Measurements from ENCODE around the gene BSN. TPM values are rescaled to one million over a fixed set of nuclear protein-coding genes. Genes with fewer than 3 reads are reported as not detected.

Gene BSN
- total RNA-seq, 2 experiments from 2014 or later, result 0.03 to 0.27 TPM

DNA sequence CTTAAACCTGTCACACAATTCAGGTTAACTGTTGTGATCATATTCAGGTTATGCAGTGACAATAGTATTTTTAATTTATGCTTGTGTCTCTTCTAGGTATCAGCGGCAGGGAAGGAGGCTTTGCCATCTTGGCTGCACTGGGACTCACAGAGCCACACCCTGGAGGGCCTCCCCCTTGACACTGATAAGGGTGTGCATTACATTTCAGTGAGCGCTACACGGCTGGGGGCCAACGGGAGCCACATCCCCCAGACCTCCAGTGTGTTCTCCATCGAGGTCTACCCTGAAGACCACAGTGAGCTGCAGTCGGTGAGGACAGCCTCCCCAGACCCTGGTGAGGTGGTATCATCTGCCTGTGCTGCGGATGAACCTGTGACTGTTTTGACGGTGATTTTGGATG, 23.6 kb upstream of the BSN start:
- intact Hi-C loops (cut with micrococcal nuclease; ENCODE audit: unreplicated experiment), result no loop called here
- Histone ChIP-seq H3K9me3 (ENCODE audit: low read length) (no peaks in the 10 kb centered on the region), H3K36me3 (ENCODE audit: insufficient read depth, low read length) (peaks cover 23% of the 10 kb centered on the region), H3K4me1 (ENCODE audit: insufficient read depth, low read length, poor library complexity, severe bottlenecking) (no peaks in the 10 kb centered on the region), H4K20me1 (ENCODE audit: insufficient read depth, low read length) (no peaks in the 10 kb centered on the region), H3K27ac (ENCODE audit: low read depth, low read length, poor library complexity, severe bottlenecking) (no peak overlapping the region), H3K9me2 (ENCODE audit: insufficient read depth, low read length) (no peaks in the 10 kb centered on the region), H3K4me3 (ENCODE audit: low read depth, low read length, poor library complexity, severe bottlenecking) (no peak overlapping the region), H2AFZ (ENCODE audit: low read length) (no peak overlapping the region), H3K4me2 (ENCODE audit: low read length) (no peak overlapping the region), H3K79me2 (ENCODE audit: insufficient read depth, low read depth, low read length) (no peaks in the 10 kb centered on the region)
- TF ChIP-seq EZH2phosphoT487 (IDR thresholded peaks at IDR 0.05; ENCODE audit: borderline replicate concordance, low read depth, low read length), result no peak
- no peak for TF ChIP-seq CTCF (conservative IDR thresholded peaks at IDR 0.05; ENCODE audit: low read length)
- POLR2A ChIA-PET, result no interaction called here
- BruUV-seq (replicated peaks), result no TSS peak
- no peak for DNase-seq (ENCODE audit: low spot score)
- CTCF ChIA-PET (ENCODE audit: unreplicated experiment), result no interaction called here

DNA sequence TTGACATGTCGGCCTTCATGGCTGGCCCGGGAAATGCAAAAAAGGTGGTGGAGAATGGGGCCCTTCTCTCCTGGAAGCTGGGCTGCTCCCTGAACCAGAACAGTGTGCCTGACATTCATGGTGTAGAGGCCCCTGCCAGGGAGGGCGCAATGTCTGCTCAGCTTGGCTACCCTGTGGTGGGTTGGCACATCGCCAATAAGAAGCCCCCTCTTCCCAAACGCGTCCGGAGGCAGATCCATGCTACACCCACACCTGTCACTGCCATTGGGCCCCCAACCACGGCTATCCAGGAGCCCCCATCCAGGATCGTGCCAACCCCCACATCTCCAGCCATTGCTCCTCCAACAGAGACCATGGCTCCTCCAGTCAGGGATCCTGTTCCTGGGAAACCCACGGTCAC, 23.1 kb upstream of the BSN start:
- no peaks in the 10 kb centered on the region for H3K79me2 ChIP-seq (ENCODE audit: insufficient read depth, low read depth, low read length)
- no peaks in the 10 kb centered on the region for H3K4me1 ChIP-seq (ENCODE audit: insufficient read depth, low read length, poor library complexity, severe bottlenecking)
- H3K9me2 ChIP-seq (ENCODE audit: insufficient read depth, low read length), result no peaks in the 10 kb centered on the region
- no TSS peak for BruUV-seq (replicated peaks)
- H3K36me3 ChIP-seq (ENCODE audit: insufficient read depth, low read length), result peaks cover 23% of the 10 kb centered on the region
- ChIA-PET POLR2A (no interaction called here), CTCF (ENCODE audit: unreplicated experiment) (no interaction called here)
- no peaks in the 10 kb centered on the region for H3K9me3 ChIP-seq (ENCODE audit: low read length)
- H3K4me3 ChIP-seq (ENCODE audit: low read depth, low read length, poor library complexity, severe bottlenecking), result no peak overlapping the region
- no peaks in the 10 kb centered on the region for H4K20me1 ChIP-seq (ENCODE audit: insufficient read depth, low read length)
- no peak overlapping the region for H3K4me2 ChIP-seq (ENCODE audit: low read length)
- H2AFZ ChIP-seq (ENCODE audit: low read length), result no peak overlapping the region
- intact Hi-C loops (cut with micrococcal nuclease; ENCODE audit: unreplicated experiment), result no loop called here
- no peak for TF ChIP-seq CTCF (conservative IDR thresholded peaks at IDR 0.05; ENCODE audit: low read length)
- TF ChIP-seq EZH2phosphoT487 (IDR thresholded peaks at IDR 0.05; ENCODE audit: borderline replicate concordance, low read depth, low read length), result no peak
- H3K27ac ChIP-seq (ENCODE audit: low read depth, low read length, poor library complexity, severe bottlenecking), result no peak overlapping the region
- DNase-seq (ENCODE audit: low spot score), result no peak

- H3K9me3 ChIP-seq (ENCODE audit: low read length), result no peaks in the 10 kb centered on the region
- ChIA-PET CTCF (ENCODE audit: unreplicated experiment) (no interaction called here), POLR2A (no interaction called here)
- H4K20me1 ChIP-seq (ENCODE audit: insufficient read depth, low read length), result no peaks in the 10 kb centered on the region
- H3K4me1 ChIP-seq (ENCODE audit: insufficient read depth, low read length, poor library complexity, severe bottlenecking), result no peaks in the 10 kb centered on the region
- H3K79me2 ChIP-seq (ENCODE audit: insufficient read depth, low read depth, low read length), result no peaks in the 10 kb centered on the region
- H3K36me3 ChIP-seq (ENCODE audit: insufficient read depth, low read length), result peaks cover 23% of the 10 kb centered on the region
- intact Hi-C loops (cut with micrococcal nuclease; ENCODE audit: unreplicated experiment), result no loop called here
- DNase-seq (ENCODE audit: low spot score), result no peak
- no peak overlapping the region for H2AFZ ChIP-seq (ENCODE audit: low read length)
- no peak overlapping the region for H3K27ac ChIP-seq (ENCODE audit: low read depth, low read length, poor library complexity, severe bottlenecking)
- no peak overlapping the region for H3K4me3 ChIP-seq (ENCODE audit: low read depth, low read length, poor library complexity, severe bottlenecking)
- no peaks in the 10 kb centered on the region for H3K9me2 ChIP-seq (ENCODE audit: insufficient read depth, low read length)
- TSS peak; percentile 42 for BruUV-seq (replicated peaks)
- H3K4me2 ChIP-seq (ENCODE audit: low read length), result no peak overlapping the region
- TF ChIP-seq CTCF (conservative IDR thresholded peaks at IDR 0.05; ENCODE audit: low read length) (no peak), EZH2phosphoT487 (IDR thresholded peaks at IDR 0.05; ENCODE audit: borderline replicate concordance, low read depth, low read length) (no peak)
These were observed 22.6 kb upstream of the BSN start for GRCh38 chr3:49531715-49532114.

All from OCI-LY7 (cell line).